ENCODE measurements around the gene ATG4C. TPM values are rescaled to one million over a fixed set of nuclear protein-coding genes. Genes with fewer than 3 reads are reported as not detected.

The ATG4C gene
- total and polyA plus RNA-seq, 2 experiments from 2014 or later = 9.0 to 14.7 TPM

- H3K4me3 ChIP-seq = no peak overlapping the region
- H3K27me3 ChIP-seq = no peaks in the 10 kb centered on the region
- DNase-seq (ENCODE audit: low read depth in 1 of 2, low spot score in 1 of 2) = no peak
- no peaks in the 10 kb centered on the region for H3K9me3 ChIP-seq (ENCODE audit: low read depth)
- no peaks in the 10 kb centered on the region for H3K4me1 ChIP-seq (ENCODE audit: low read depth)
- no peak for TF ChIP-seq CTCF (IDR thresholded peaks at IDR 0.05; ENCODE audit: low read depth, low read length)
- H3K27ac ChIP-seq = no peak overlapping the region
- H3K36me3 ChIP-seq = no peaks in the 10 kb centered on the region
These were observed 12.3 kb downstream of the ATG4C start for GRCh38 chr1:62796221-62796620.

- no peak for TF ChIP-seq CTCF (IDR thresholded peaks at IDR 0.05; ENCODE audit: low read depth, low read length)
- no peaks in the 10 kb centered on the region for H3K36me3 ChIP-seq
- H3K27me3 ChIP-seq = no peaks in the 10 kb centered on the region
- no peak overlapping the region for H3K27ac ChIP-seq
- H3K4me3 ChIP-seq = no peak overlapping the region
- no peaks in the 10 kb centered on the region for H3K4me1 ChIP-seq (ENCODE audit: low read depth)
- no peaks in the 10 kb centered on the region for H3K9me3 ChIP-seq (ENCODE audit: low read depth)
- DNase-seq (ENCODE audit: low read depth in 1 of 2, low spot score in 1 of 2) = no peak
These were observed 15.8 kb downstream of the ATG4C start for GRCh38 chr1:62799688-62800087.

- Histone ChIP-seq H3K4me1 (ENCODE audit: low read depth) (no peaks in the 10 kb centered on the region), H3K27me3 (no peaks in the 10 kb centered on the region), H3K9me3 (ENCODE audit: low read depth) (no peaks in the 10 kb centered on the region), H3K27ac (no peak overlapping the region), H3K36me3 (no peaks in the 10 kb centered on the region), H3K4me3 (no peak overlapping the region)
- no peak for TF ChIP-seq CTCF (IDR thresholded peaks at IDR 0.05; ENCODE audit: low read depth, low read length)
- no peak for DNase-seq (ENCODE audit: low read depth in 1 of 2, low spot score in 1 of 2)
These were observed 16.3 kb downstream of the ATG4C start for GRCh38 chr1:62800281-62800680.

GRCh38 chr1:62800825-62801306 is 16.9 kb downstream of the ATG4C start:
- no peak overlapping the region for H3K27ac ChIP-seq
- no peaks in the 10 kb centered on the region for H3K4me1 ChIP-seq (ENCODE audit: low read depth)
- TF ChIP-seq CTCF (IDR thresholded peaks at IDR 0.05; ENCODE audit: low read depth, low read length) = no peak
- no peak overlapping the region for H3K4me3 ChIP-seq
- DNase-seq (ENCODE audit: low read depth in 1 of 2, low spot score in 1 of 2) = no peak
- H3K27me3 ChIP-seq = no peaks in the 10 kb centered on the region
- H3K9me3 ChIP-seq (ENCODE audit: low read depth) = no peaks in the 10 kb centered on the region
- no peaks in the 10 kb centered on the region for H3K36me3 ChIP-seq

GRCh38 chr1:62809788-62810187 is 25.9 kb downstream of the ATG4C start:
- Histone ChIP-seq H3K4me1 (ENCODE audit: low read depth) (no peaks in the 10 kb centered on the region), H3K27ac (no peak overlapping the region), H3K9me3 (ENCODE audit: low read depth) (no peaks in the 10 kb centered on the region), H3K4me3 (no peak overlapping the region), H3K27me3 (no peaks in the 10 kb centered on the region), H3K36me3 (peaks cover 4% of the 10 kb centered on the region)
- no peak for DNase-seq (ENCODE audit: low read depth in 1 of 2, low spot score in 1 of 2)
- no peak for TF ChIP-seq CTCF (IDR thresholded peaks at IDR 0.05; ENCODE audit: low read depth, low read length)

Data from cardiac muscle cell (in vitro differentiated cells and primary cell).